Femur (tissue), 1 donor: Measurements from ENCODE around the gene ERMARD.
"Not testable (repeated sequence)": the region's sequence is repeated elsewhere in the genome, so short reads cannot be mapped to it uniquely, and the experiment has no call there.

ENCODE experiments used
- DNase-seq: peaks from one replicate; pipeline ENCODE4 v3.0.0-alpha.2; 2017

Gene ERMARD

DNA sequence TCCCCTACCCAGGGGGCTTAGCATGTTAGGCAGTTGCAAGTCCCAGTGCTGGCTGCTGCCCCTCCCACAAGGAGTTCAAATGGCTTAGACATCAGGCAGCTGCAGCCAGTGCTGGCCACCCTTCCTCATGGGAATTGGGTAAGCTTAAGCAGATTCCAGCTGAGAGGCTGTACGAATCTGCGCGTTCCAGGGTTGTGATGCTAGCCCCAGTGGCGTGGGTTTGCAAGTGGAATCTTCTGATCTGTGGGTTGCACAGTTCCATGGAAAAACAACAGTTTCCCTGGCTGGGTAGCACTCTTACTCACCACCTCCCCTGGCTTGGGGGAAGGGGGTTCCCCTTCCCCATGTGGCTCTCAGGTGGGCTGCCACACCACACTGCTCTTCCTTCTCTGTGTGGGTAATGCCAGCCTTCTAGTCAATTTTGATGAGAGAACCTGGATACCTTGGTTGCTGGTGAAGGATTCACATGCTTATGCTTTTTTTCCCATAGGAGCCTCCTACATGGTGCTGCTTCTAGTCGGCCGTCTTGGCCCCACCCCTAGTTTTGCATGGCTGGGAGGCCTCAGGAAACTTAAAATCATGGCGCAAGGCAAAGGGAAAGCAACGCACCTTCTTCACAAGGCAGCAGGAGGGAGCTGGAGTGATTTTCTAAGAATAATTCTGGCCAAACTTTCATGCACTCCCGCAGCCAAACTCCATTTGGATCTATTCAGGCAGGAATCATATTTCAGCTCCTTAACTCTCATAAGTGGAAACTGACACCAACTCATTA lies 13.0 kb upstream of the ERMARD start:
- no peak for DNase-seq

DNA sequence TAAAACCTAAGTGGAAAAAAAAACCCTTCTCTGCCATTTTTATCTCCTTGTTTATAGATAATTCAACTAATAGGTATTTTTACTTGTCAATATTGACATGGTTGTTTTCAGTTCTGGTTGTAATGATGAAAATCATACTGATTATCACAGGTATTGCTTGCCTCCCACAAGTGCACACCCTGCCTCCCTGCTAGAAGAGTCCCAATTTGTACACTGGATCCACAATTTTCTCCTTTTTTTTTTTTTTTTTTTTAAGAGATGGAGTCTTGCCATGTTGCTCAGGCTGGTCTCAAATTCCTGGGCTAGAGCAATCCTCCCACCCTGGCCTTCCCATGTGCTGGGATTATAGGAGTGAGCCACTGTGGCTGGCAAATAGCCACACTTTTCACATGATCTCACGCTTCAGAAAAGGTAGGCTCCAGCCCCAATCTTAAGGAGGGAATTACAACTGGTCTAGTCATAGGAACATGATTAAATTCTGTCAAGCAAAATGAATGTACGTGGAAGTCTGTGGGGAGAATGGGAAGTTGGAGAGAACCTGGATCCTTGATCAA lies 12.4 kb upstream of the ERMARD start:
- DNase-seq: no peak

DNA sequence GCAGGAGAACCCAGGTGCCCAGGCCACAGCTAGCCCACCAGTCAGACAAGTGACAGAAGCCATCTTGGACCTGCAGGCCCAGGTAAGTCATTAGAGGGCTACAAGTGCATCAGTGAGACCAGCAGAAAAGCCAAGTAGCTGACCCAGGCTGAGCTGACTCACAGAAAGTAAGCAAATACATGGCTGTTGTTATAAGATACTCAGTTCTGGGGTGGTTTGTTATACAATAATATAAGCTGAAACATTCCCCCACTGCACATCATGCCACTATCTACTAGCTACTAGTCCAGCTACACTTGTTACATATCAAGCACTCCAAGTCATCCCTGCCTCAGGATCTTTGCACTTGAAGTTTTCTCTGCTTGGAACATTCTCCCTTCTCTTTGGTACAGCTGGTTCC lies 10.1 kb upstream of the ERMARD start:
- no peak for DNase-seq

DNA sequence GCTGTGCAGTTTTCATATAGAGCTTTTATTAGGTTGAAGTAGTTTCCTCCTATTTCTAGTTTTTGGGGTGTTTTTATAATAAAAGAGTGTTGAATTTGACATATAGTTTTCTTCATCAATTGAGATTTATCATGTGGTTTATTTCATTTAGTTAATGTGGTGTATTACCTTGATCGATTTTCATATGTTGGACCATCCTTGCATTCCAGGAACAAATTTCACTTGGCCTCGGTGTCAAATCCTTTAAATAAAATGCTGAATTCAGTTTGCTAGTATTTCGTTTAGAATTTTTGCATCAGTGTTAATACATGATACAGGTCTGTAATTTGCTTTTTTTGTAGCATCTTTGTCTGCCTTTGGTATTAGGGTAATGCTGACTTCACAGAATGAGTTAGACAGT lies 6.0 kb upstream of the ERMARD start:
- DNase-seq: no peak

DNA sequence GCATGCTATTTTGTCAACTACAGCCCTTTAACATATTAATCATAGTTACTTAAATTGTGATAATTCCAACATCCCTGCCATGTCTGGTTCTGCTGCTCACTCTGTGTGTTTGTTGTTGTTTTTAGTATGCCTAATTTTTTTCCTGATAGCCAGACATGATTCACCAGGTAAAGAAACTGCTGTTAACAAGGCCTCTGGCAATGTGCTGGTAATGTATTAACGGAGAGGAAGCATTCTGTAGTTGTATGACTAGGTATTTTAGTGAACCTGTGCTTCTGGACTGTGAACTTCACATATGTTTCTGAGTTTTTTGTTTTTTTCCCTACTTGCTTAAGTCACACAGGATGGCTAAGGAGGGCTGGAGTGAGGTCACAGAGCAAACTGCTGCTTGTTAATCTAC lies 4.9 kb upstream of the ERMARD start:
- no peak for DNase-seq

DNA sequence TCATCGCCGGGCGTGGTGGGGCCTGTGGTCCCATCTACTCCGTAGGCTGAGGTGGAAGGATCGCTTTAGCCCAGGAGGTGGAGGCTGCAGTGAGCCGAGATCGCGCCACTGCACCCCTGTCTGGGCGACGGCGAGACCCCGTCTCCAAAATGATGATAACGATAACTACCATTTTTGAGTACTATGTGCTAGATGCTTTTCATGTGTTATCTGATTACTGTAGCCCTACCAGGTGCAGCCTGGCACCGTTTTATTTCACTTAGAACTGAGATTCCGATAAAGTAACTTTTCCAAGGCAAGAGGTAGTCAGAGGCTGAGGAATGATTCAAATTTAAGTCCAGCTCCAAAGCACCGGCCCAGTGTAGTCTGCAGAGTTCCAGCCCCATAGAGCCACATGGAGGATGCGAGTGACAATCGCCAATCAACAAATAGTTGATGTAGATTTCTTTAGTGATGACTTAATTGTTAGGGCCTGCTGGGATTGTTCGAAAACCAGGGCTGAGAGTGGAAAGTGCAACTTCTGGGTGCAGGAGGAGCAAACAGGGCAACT lies 727 bp downstream of the ERMARD start:
- no peak for DNase-seq

DNA sequence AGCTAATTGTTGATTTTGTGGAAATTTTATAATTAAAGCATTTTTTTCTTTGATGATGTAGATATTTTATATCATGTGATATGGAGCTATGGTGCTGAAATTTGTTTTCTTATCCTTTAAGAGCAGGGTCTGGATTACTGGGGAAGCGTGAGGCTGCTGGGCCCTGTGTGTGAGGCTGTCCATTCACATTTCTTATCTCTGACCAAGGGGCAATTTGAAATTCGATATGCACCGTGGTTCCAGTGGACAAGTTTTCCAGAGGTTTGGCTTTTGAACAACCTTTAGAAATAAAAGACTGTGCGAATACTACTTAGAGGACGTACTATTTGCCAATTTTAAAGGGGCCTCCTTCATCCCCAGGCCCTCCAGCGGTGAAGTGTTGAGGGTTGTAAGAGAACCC lies 3.7 kb downstream of the ERMARD start:
- no peak for DNase-seq

DNA sequence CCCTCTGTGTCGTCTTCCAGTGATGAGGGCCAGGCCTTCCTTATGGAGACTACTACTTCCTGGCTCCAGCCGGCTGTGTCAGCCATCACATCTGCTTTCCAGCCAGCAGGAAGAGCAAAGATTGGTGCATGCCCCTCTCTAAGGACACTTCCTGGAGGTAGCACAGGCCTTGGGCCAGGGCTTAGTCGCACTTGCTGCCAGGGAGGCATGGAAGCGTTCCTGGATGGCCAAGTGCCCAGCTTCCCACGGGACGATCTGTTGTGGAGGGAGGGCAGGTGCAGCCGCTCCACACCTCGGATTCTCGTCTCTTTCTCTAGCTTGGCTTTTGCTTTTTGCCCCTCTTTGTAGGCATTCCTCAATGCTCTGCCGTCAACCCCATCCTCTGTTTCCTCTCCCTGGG lies 11.9 kb downstream of the ERMARD start:
- no peak for DNase-seq

DNA sequence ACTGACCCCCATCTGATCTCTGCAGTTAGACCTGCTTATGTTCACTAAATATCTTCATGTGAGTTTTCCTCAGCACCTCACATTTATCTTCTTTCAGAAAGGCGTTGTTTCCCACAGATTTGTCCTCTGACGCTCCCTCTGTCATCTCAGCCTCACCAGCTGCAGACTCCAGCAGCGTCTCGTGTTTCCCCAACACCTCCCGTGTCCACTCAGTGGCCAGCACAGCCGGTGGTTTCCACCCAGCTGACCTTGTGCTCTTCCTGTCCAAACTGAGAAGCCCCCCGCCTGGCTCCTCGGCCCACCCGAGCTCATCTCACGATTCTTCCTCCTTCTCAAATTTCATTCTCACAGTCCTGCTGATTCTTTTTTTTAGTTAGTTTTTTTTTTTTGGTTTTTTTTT lies 12.5 kb downstream of the ERMARD start:
- no peak for DNase-seq

DNA sequence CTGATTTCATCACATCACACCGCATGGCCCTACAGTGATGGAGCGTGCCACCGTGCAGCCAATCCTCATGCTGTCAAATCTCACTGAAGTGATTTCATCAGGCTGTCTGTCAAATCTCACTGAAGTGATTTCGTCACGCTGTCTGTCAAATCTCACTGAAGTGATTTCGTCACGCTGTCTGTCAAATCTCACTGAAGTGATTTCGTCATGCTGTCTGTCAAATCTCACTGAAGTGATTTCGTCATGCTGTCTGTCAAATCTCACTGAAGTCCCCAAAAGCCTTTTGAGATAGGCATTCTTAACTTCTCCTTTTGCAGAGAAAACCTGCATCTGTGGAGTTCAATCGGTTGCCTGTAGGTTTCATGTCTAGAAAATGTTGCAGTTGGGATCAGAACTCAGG lies 14.4 kb downstream of the ERMARD start:
- DNase-seq: not testable (repeated sequence)

DNA sequence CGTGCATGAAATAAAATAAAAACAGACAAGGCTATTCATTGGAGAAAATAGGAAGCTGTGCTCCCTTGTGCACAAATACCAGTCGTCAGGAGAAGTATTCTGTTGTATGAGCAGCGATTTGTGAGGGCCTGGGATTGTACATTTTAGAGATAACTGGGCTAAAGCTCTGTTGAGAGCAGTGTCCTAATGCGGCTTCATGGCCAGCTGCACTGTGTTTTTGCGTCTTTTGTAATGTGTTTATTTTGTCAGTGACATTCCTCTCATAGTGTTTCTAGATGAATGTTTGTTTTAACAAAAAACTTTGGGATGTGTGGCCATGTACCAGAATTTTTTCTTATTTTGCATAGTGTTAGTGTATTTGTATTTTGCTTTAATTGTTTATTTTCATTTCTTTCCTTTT lies 14.8 kb downstream of the ERMARD start:
- DNase-seq: no peak

DNA sequence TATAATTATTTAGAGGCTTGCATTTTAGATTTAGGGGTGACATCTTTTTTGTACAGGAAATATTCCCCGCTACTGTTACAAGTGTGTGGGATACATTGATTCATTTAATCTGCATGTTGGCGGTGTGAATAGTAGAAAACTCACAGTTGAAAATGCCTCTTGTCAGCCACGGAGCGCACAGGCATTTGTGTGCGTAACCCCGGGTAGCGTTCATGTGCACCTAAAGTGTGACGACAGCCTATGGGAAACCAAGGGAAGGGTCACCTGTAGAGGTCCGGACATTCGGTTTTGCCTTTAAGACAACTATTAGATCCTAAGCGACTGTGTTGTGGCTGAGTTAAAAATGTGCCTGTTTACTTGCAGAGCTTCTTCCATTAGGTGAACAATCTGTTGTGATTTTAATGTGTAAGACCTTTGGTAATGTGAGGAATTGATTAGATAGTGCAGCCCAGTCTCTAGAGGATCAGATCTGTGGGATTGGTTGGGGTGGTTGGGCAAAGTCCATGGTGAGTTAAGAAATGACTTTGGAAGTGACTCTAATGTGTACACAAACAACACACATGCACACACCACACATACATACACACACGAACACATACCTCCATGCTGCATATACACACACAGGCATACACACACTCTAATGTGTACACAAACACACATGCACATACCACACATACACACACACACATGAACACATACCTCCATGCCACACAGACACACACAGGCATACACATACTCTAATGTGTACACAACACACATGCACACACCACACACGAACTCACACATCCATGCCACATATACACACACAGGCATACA lies 15.7 kb downstream of the ERMARD start:
- DNase-seq: no peak

DNA sequence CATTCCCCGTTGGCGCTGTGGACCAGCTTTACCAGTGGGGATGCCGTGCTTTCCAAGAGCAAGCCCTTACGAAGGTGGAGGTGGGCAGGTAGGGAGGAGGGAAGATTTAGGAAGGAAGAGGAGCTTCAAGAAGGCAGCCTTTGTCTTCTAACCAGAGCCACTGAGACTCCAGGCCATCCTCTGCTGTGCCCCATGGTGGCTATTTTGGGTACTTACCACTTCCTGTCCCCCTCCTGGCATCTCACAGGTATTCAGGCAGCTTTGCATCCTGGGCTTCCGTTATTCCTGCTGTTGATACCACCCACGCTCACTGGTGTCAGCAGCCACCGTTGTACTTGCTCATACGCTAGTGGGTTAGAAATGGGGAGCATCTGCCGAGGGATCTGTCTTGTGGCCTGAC lies 22.9 kb downstream of the ERMARD start:
- DNase-seq: no peak

DNA sequence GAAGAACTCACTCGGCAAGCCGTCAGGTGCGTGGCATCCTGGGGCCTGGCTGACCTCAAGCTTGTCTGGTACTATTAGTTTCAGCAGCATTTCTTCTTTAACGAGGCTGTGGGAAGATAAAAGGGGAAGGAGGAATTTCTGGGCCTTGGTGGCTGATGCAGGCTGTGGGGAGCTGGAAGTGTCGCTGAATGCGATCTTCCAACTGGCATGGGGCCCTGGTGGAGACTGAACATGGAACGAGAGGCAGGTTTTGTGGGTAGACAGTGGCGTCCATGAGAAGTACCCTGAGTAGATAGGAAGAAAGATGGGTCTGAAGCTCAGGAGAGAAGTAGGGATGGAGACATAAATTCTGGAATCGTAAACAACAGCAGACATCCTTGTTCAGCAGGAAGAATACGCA lies 23.9 kb downstream of the ERMARD start:
- no peak for DNase-seq

DNA sequence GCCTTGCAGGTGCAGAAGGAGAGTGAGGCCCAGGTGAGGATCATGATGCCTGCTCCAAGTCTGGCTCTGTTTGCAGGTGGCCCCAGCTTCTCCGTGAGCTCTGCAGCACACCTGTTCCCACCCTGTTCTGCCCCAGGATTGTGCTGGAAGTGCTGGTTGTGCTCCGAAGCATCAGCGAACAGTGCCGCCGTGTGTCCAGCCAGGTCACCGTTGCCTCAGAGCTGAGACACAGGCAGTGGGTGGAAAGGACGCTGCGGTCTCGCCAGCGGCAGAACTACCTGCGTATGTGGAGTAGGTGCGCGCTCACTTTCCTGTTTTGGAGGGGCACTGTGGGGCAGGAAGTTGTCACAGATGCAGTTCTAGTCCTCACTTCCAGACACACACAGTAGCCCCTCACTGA lies 25.0 kb downstream of the ERMARD start:
- no peak for DNase-seq

DNA sequence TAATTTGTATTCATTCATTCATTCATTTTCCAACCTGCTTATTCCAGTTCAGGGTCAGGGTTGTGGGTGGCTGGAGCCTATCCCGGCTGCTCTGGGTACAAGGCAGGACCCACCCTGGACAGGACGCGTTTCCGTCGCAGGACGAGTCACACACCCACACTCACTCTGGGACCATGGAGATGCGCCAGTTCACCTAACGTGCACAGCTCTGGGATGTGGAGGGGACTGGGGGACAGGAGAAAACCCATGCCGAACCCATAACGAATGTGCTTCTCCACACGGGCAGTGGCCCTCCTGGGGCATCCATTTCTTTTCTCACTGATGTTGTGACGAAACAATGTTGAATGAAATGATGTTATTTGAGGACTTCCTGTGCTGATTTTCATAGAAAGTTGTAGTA lies 26.5 kb downstream of the ERMARD start:
- DNase-seq: no peak

DNA sequence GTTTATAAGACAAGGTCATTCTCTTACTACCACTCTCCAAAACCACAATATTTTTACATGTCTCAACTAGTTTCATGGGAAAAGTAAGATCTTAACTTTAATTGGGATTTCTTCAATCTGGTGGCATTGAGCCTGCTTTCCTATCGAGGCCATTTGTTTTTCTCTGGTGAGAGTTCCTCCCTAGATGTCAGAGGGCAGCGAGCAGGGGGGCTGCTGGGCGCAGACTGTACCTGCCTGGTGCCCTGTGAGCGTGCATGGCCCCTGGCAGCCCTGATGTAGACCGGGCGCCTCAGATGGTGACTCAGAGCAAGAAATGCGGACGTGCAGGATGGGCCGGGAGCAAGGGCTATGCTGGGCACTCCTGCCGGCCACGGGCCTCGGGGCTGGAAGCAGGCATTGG lies 27.2 kb downstream of the ERMARD start:
- no peak for DNase-seq

DNA sequence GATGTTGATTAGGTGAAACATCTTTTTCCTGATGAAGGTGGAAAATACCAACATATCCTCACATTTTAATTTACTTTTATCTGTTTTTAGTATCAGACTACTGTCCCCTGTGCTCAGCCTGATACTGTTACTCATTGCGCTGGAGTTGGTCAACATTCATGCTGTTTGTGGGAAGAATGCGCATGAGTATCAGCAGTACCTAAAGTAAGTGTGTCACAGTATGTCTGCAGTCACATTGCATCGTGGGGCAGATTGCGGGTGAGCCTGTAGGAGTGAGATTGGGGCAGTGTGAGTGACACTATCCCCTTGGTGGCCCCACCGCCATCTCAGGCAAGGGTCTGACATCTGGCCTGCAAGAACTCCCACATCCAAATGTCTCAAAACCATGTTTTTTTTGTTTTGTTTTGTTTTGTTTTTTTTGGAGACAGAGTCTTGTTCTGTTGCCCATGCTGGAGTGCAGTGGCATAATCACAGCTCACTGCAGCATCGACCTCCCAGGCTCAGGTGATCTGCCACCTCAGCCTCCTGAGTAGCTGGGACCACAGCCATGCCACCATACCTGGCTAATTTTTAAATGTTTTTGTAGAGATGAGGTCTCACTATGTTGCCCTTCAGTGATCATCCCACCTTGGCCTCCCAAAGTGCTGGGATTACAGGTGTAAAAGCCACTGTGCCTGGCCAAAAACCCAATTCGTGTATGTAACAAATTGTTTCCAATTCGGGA lies 27.8 kb downstream of the ERMARD start:
- no peak for DNase-seq

DNA sequence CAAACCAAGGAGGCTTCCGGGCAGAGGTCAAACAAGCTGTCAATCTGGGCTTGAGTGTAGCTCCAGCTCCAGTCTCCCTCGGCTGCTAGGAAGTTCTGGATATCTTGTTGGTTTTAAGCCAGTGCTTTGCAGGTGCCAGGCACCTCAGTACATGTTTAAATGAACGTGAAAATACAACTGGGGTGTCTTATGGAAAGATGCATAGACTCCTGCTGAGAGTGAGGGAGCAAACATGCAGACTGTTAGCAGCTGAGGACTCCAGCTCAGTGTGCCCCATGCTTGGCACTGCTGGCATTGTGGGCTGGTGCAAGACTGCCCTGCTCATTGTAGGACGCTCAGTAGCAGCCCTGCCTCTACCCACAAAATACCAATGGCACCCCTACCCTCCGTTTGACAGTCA lies 28.5 kb downstream of the ERMARD start:
- no peak for DNase-seq

DNA sequence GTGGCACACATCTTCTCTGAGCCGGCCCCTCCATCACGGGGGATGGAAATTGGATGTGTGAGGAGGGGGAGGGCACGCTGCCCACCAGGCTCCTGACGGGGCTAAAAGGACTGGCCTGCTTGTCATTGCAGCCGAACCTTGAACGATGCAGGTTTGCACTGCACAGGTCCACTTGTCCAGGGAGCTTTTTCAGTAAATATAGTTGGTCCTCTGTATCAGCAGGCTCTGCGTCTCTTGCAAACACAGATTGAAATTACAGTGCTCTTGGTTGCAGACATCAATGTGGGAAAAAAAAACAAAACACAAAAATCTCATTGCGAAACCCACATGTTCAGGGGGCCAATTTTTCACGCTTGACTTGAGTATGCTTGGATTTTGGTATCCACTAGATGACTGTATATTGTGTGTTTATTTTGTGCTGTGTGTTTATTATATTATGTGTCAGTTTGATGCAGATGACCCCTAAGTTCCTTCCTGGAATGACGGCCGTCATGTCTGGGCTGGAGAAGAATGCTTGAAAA lies 29.2 kb downstream of the ERMARD start:
- DNase-seq: no peak

DNA sequence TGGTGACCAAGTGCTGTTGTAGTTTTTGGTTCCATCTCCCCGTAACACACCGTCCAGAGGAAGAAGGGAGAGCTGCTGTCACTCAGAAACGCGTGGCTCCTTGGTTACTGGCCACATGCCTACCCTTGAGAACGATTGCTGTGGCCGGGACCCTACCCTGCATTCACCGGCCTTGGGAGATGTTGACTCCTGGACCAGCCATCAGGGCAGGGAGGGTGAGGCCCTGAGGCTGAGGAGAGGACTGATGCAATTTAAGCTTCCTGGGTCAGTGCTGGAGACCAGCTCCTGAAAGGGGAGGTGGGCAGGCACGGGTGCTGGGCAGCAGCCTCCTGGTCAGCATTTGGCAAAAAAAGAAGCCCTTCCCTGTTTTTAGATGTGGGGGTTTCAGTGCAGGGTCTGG lies 31.5 kb downstream of the ERMARD start:
- DNase-seq: no peak

DNA sequence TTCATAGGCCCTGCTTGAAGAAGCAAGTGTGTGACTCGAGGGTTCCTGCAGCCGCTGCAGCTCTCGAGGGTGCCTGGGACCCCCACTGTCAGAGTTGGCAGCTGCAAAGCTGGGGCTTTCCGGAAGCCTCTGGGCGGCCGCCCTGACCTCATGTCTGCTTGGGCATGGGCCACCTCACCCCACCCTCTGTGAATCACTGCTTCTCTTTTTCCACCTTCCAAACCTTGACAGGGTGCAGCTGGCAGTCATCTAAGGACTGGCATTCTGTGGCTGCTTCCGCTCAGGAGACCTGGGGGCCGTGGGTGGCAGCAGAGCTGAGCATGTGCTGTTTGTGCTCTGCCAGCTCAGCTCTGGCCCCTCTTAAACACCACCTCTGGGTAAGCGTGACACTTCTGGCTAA lies 32.0 kb downstream of the ERMARD start:
- no peak for DNase-seq
